ENCODE results near the gene TNFRSF8. TPM values are rescaled to one million over a fixed set of nuclear protein-coding genes. Genes with fewer than 3 reads are reported as not detected.

TNFRSF8 gene
- total and polyA plus RNA-seq, 9 of the 15 experiments (the other 6 are each of a cell fraction or from before 2014, with no cell fraction given) = 3.5 to 38.4 (median 17.1) TPM

DNA sequence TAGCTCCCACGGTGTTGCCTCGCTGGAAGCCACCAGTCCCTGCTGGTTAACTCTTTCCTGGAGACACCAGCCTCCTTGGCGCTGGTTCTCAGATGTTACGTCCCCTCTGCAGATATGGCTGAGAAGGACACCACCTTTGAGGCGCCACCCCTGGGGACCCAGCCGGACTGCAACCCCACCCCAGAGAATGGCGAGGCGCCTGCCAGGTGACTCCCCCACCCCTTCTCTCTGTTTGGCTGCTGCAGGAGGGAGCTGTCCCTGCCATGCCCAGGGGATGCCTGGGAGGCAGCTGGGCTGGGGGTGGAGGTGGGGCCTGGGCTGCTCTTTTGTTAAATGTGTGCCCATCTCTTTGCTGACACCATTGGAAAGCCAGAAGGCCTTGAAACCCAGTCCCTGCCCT is 60.1 kb downstream of the TNFRSF8 start:
- H3K4me2 ChIP-seq (ENCODE audit: insufficient read depth, low read length) = no peak overlapping the region
- H2AFZ ChIP-seq (ENCODE audit: low read depth, low read length) = no peak overlapping the region
- BruUV-seq (replicated peaks) = no TSS peak
- intact Hi-C loops (cut with micrococcal nuclease) = loop anchor here (10.0 kb wide), 1 partner anchor 652 kb away; the partner anchor contains the start of gene PRAMEF12
- peaks cover 60% of the 10 kb centered on the region; the same call in 2 of the 3 replicates for H3K36me3 ChIP-seq (ENCODE audit: control insufficient read depth, insufficient read depth, low read length)
- H3K4me3 ChIP-seq = no peak overlapping the region
- no peak overlapping the region for H3K27ac ChIP-seq (ENCODE audit: extremely low read depth, low read depth, low read length)
- no peaks in the 10 kb centered on the region for H3K79me2 ChIP-seq (ENCODE audit: control insufficient read depth, insufficient read depth, low read length)
- H3K9me3 ChIP-seq (replicated peaks; ENCODE audit: control insufficient read depth, insufficient read depth, low read depth, low read length) = no peaks in the 10 kb centered on the region
- H3K9me1 ChIP-seq (ENCODE audit: control insufficient read depth, insufficient read depth, low read length) = no peaks in the 10 kb centered on the region
- 63% methylated on average over 8 of the region's 8 CpGs for WGBS (ENCODE audit: insufficient coverage, low coverage, missing lambda C conversion rate)
- no peaks in the 10 kb centered on the region for H4K20me1 ChIP-seq (replicated peaks; ENCODE audit: control insufficient read depth, insufficient read depth, low read length)
- FAIRE-seq (no peak), DNase-seq (ENCODE audit: extremely low read depth in 1 of 4, low spot score in 3 of 4) (no peak), ATAC-seq (no peak)
- in situ Hi-C loops (cut with MboI) = loop anchor here (5.0 to 10.0 kb wide), 3 partner anchors 154 to 644 kb away; no protein-coding TSS in a partner anchor
- ChIA-PET POLR2A (interaction anchor here (0.6 to 2.3 kb wide), 4 partner anchors 9 to 96 kb away, joined by 3 to 10 read pairs (median 4); no protein-coding TSS in a partner anchor), CTCF (ENCODE audit: low intra/inter-chr PET ratio) (interaction anchor here (7.5 kb wide), 1 partner anchor 86 kb away, joined by 195 read pairs; no protein-coding TSS in a partner anchor)
- no peak overlapping the region for H3K9ac ChIP-seq (ENCODE audit: insufficient read depth in 1 of 2, low read depth in 2 of 2, low read length in 2 of 2)
- TF ChIP-seq ZNF785 (CRISPR knock-in tag; IDR thresholded peaks at IDR 0.05) (no peak), TAL1 (IDR thresholded peaks at IDR 0.05) (no peak), BMI1 (IDR thresholded peaks at IDR 0.05; ENCODE audit: low read length) (no peak), MYC (IDR thresholded peaks at IDR 0.05; ENCODE audit: low read depth, low read length) (no peak), MYC (CRISPR knock-in tag; IDR thresholded peaks at IDR 0.05; ENCODE audit: borderline replicate concordance, low read depth) (no peak), ZFP36 (IDR thresholded peaks at IDR 0.05; ENCODE audit: low read depth, low read length, partially characterized antibody) (no peak), GABPB2 (CRISPR knock-in tag; conservative IDR thresholded peaks at IDR 0.05) (no peak), FOXP1 (CRISPR knock-in tag; IDR thresholded peaks at IDR 0.05) (no peak)
- TF ChIP-seq, protein P1, sequence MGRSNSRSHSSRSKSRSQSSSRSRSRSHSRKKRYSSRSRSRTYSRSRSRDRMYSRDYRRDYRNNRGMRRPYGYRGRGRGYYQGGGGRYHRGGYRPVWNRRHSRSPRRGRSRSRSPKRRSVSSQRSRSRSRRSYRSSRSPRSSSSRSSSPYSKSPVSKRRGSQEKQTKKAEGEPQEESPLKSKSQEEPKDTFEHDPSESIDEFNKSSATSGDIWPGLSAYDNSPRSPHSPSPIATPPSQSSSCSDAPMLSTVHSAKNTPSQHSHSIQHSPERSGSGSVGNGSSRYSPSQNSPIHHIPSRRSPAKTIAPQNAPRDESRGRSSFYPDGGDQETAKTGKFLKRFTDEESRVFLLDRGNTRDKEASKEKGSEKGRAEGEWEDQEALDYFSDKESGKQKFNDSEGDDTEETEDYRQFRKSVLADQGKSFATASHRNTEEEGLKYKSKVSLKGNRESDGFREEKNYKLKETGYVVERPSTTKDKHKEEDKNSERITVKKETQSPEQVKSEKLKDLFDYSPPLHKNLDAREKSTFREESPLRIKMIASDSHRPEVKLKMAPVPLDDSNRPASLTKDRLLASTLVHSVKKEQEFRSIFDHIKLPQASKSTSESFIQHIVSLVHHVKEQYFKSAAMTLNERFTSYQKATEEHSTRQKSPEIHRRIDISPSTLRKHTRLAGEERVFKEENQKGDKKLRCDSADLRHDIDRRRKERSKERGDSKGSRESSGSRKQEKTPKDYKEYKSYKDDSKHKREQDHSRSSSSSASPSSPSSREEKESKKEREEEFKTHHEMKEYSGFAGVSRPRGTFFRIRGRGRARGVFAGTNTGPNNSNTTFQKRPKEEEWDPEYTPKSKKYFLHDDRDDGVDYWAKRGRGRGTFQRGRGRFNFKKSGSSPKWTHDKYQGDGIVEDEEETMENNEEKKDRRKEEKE (IDR thresholded peaks at IDR 0.05; ENCODE audit: borderline replicate concordance in 1 of 2, control insufficient read depth in 1 of 2, low read depth in 2 of 2, low read length in 1 of 2) = no peak
- TF ChIP-seq, protein P2, sequence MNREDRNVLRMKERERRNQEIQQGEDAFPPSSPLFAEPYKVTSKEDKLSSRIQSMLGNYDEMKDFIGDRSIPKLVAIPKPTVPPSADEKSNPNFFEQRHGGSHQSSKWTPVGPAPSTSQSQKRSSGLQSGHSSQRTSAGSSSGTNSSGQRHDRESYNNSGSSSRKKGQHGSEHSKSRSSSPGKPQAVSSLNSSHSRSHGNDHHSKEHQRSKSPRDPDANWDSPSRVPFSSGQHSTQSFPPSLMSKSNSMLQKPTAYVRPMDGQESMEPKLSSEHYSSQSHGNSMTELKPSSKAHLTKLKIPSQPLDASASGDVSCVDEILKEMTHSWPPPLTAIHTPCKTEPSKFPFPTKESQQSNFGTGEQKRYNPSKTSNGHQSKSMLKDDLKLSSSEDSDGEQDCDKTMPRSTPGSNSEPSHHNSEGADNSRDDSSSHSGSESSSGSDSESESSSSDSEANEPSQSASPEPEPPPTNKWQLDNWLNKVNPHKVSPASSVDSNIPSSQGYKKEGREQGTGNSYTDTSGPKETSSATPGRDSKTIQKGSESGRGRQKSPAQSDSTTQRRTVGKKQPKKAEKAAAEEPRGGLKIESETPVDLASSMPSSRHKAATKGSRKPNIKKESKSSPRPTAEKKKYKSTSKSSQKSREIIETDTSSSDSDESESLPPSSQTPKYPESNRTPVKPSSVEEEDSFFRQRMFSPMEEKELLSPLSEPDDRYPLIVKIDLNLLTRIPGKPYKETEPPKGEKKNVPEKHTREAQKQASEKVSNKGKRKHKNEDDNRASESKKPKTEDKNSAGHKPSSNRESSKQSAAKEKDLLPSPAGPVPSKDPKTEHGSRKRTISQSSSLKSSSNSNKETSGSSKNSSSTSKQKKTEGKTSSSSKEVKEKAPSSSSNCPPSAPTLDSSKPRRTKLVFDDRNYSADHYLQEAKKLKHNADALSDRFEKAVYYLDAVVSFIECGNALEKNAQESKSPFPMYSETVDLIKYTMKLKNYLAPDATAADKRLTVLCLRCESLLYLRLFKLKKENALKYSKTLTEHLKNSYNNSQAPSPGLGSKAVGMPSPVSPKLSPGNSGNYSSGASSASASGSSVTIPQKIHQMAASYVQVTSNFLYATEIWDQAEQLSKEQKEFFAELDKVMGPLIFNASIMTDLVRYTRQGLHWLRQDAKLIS (CRISPR knock-in tag; IDR thresholded peaks at IDR 0.05) = no peak
- no peaks in the 10 kb centered on the region for H3K27me3 ChIP-seq (ENCODE audit: control insufficient read depth in 2 of 2, insufficient read depth in 2 of 2, low read length in 2 of 2)
- H3K4me1 ChIP-seq (replicated peaks in 1 of 2; ENCODE audit: control insufficient read depth in 2 of 2, insufficient read depth in 2 of 2, low read length in 2 of 2) = peaks cover 7 to 15% of the 10 kb centered on the region in 2 experiments; a peak in 4 of 5 replicates
